ENCODE measurements around the gene NOS3.

The NOS3 gene

GRCh38 chr7:150975536-150976319 is 15.1 kb upstream of the NOS3 start:
- POLR2A ChIA-PET: no interaction called here
- no peaks in the 10 kb centered on the region for H3K9me3 ChIP-seq (ENCODE audit: control insufficient read depth, insufficient read depth, low read depth, low read length)
- H3K27ac ChIP-seq (ENCODE audit: extremely low read depth, low read depth, low read length): no peak overlapping the region
- H3K36me3 ChIP-seq (ENCODE audit: control insufficient read depth in 2 of 2, insufficient read depth in 1 of 2, low read length in 2 of 2): no peaks in the 10 kb centered on the region
- H3K4me3 ChIP-seq (ENCODE audit: low read depth, low read length): no peak overlapping the region; the same call in 1 of the 2 replicates
- CTCF ChIA-PET: interaction anchor here (0.5 to 2.7 kb wide), 9 partner anchors 8 to 1408 kb away, joined by 3 to 21 read pairs (median 4); no protein-coding TSS in a partner anchor
- no peak for TF ChIP-seq ZFP3 (tag by site-specific recombination; IDR thresholded peaks at IDR 0.05; ENCODE audit: low read depth)
- TF ChIP-seq GFI1B (tag by site-specific recombination; IDR thresholded peaks at IDR 0.05): no peak
- TF ChIP-seq SETDB1 (IDR thresholded peaks at IDR 0.05; ENCODE audit: insufficient read length, low read length): no peak
- TF ChIP-seq GLI2 (tag by site-specific recombination; IDR thresholded peaks at IDR 0.05; ENCODE audit: borderline replicate concordance, low read depth): no peak
- TF ChIP-seq REPIN1 (tag by site-specific recombination; IDR thresholded peaks at IDR 0.05; ENCODE audit: low read depth): no peak
- no peak for TF ChIP-seq SP3 (tag by site-specific recombination; IDR thresholded peaks at IDR 0.05)
- no peak for TF ChIP-seq ZNF449 (tag by site-specific recombination; IDR thresholded peaks at IDR 0.05)
- no peak for TF ChIP-seq ZNF426 (tag by site-specific recombination; IDR thresholded peaks at IDR 0.05)
- TF ChIP-seq ZNF140 (tag by site-specific recombination; IDR thresholded peaks at IDR 0.05): no peak
- TF ChIP-seq ZBTB6 (tag by site-specific recombination; IDR thresholded peaks at IDR 0.05): no peak
- no peak for TF ChIP-seq ZNF148 (tag by site-specific recombination; IDR thresholded peaks at IDR 0.05; ENCODE audit: borderline replicate concordance)
- TF ChIP-seq ZNF629 (tag by site-specific recombination; IDR thresholded peaks at IDR 0.05): no peak
- no peak for TF ChIP-seq BCL11A (tag by site-specific recombination; IDR thresholded peaks at IDR 0.05; ENCODE audit: low read depth)
- no peak for TF ChIP-seq SALL2 (tag by site-specific recombination; IDR thresholded peaks at IDR 0.05; ENCODE audit: borderline replicate concordance)
- no peak for TF ChIP-seq ZNF37A (tag by site-specific recombination; IDR thresholded peaks at IDR 0.05)
- TF ChIP-seq ZNF768 (tag by site-specific recombination; IDR thresholded peaks at IDR 0.05): no peak
- no peak for TF ChIP-seq ZNF530 (tag by site-specific recombination; IDR thresholded peaks at IDR 0.05; ENCODE audit: low read depth)
- TF ChIP-seq ZBTB8A (tag by site-specific recombination; IDR thresholded peaks at IDR 0.05): no peak
- TF ChIP-seq ZBTB10 (tag by site-specific recombination; IDR thresholded peaks at IDR 0.05): no peak
- TF ChIP-seq HIC1 (tag by site-specific recombination; IDR thresholded peaks at IDR 0.05): no peak
- H3K4me1 ChIP-seq (ENCODE audit: control insufficient read depth, insufficient read depth, low read length): no peaks in the 10 kb centered on the region; the same call in 1 of the 2 replicates

Data from HEK293 (cell line).